Endothelial cell of umbilical vein (primary cell): ENCODE results near the gene LILRA1. TPM values are rescaled to one million over a fixed set of nuclear protein-coding genes. Genes with fewer than 3 reads are reported as not detected.
"Not testable (repeated sequence)": the region's sequence is repeated elsewhere in the genome, so short reads cannot be mapped to it uniquely, and the experiment has no call there.

Experiments
- Bru-seq: library from RNA; stranded (reverse); fragments of 400-500 nt; gene quantifications from one replicate; lab custom pipeline; 2021; lab: Mats Ljungman, UMichigan
- BruChase-seq, 2 experiments: library from RNA; stranded (reverse); fragments of 400-500 nt; gene quantifications; one replicate each; lab custom pipeline; 2021; lab: Mats Ljungman, UMichigan
- BruUV-seq: library from RNA; stranded (reverse); fragments of 400-500 nt; replicated peaks from 2 replicates; lab custom pipeline; 2021; lab: Mats Ljungman, UMichigan
- CTCF ChIA-PET: fragments of 300-600, 350-600 bp; sonication (Branson Sonifier 250); formaldehyde crosslinking; loops from one replicate; lab custom pipeline; 2021; ENCODE audit warnings: antibody characterized with exemption, inconsistent platforms; lab: Charles Lee
- POLR2A ChIA-PET: fragments of 300-600, 350-600 bp; sonication (Branson Sonifier 250); formaldehyde crosslinking; loops from one replicate; lab custom pipeline; 2021; ENCODE audit warnings: antibody characterized with exemption, inconsistent platforms; lab: Charles Lee
- DNase-seq: peaks from one replicate; pipeline ENCODE4 v3.0.0-alpha.2; 2011; ENCODE audit warnings: low read depth, low spot score
- FAIRE-seq: peaks from 2 replicates; lab custom pipeline; 2011; peaks lifted over from hg19 to GRCh38; lab: Jason Lieb, UNC
- H2AFZ ChIP-seq: 2 replicates; pipeline ENCODE4 v1.6.0; 2012; ENCODE audit warnings: low read depth, low read length, control low read depth, inconsistent platforms
- H3K27ac ChIP-seq: 2 replicates; pipeline ENCODE4 v1.5.1; 2011; ENCODE audit warnings: low read depth, mild to moderate bottlenecking, control low read depth, low read length, moderate library complexity; ENCODE audit not compliant: insufficient read depth
- H3K27me3 ChIP-seq, 2 experiments: 2 replicates each; pipeline versions ENCODE4 v1.6.0 to v1.6.1; 2011; ENCODE audit warnings: low read length in 2 of 2, mixed read lengths in 1 of 2; ENCODE audit not compliant: control insufficient read depth in 2 of 2, insufficient read depth in 2 of 2
- H3K36me3 ChIP-seq, 2 experiments: 2 replicates in 1 of 2; 3 replicates in 1 of 2; pipeline ENCODE4 v1.5.1; 2011; ENCODE audit warnings: low read length in 2 of 2, mild to moderate bottlenecking in 1 of 2, moderate library complexity in 1 of 2; ENCODE audit not compliant: control insufficient read depth in 2 of 2, insufficient read depth in 2 of 2; ENCODE audit errors: extremely low read depth in 1 of 2
- H3K4me1 ChIP-seq: 3 replicates; pipeline ENCODE4 v1.5.1; 2011; ENCODE audit warnings: mild to moderate bottlenecking, low read length; ENCODE audit not compliant: control insufficient read depth, insufficient read depth; ENCODE audit errors: extremely low read depth
- H3K4me2 ChIP-seq: 2 replicates; pipeline ENCODE4 v1.6.1; 2011; ENCODE audit warnings: low read length, control low read depth, mixed read lengths; ENCODE audit not compliant: insufficient read depth
- H3K4me3 ChIP-seq, 3 experiments: fragments of 200-600 bp in 1 of 3; sonication (generic), shearing (Covaris generic) in 1 of 3; replicated peaks in 1 of 3; 2 replicates each; pipeline ENCODE4 v1.5.1; 2011 to 2016; ENCODE audit warnings: control low read depth in 3 of 3, low read length in 3 of 3, mild to moderate bottlenecking in 2 of 3, inconsistent platforms in 1 of 3, low read depth in 1 of 3, moderate library complexity in 1 of 3; ENCODE audit not compliant: insufficient read depth in 1 of 3
- H3K79me2 ChIP-seq: 2 replicates; pipeline ENCODE4 v1.6.0; 2012; ENCODE audit warnings: low read length, inconsistent platforms; ENCODE audit not compliant: control insufficient read depth, insufficient read depth
- H3K9ac ChIP-seq: replicated peaks from 2 replicates; pipeline ENCODE3; 2011; ENCODE audit warnings: low read length, control low read depth; ENCODE audit not compliant: insufficient read depth; ENCODE audit errors: extremely low read depth
- H3K9me1 ChIP-seq: replicated peaks from 3 replicates; pipeline ENCODE4 v1.6.0; 2011; ENCODE audit warnings: mild to moderate bottlenecking, low read length; ENCODE audit not compliant: control insufficient read depth, insufficient read depth; ENCODE audit errors: extremely low read depth
- H3K9me3 ChIP-seq: replicated peaks from 2 replicates; pipeline ENCODE4 v1.5.1; 2012; ENCODE audit warnings: low read length, inconsistent platforms; ENCODE audit not compliant: control insufficient read depth, insufficient read depth
- H4K20me1 ChIP-seq: replicated peaks from 2 replicates; pipeline ENCODE3; 2011; ENCODE audit warnings: mild to moderate bottlenecking, low read length; ENCODE audit not compliant: control insufficient read depth, insufficient read depth; ENCODE audit errors: extremely low read depth
- CTCF ChIP-seq, 2 donors: IDR thresholded peaks; 1 replicate in 1 of 2; 2 replicates in 1 of 2; pipeline ENCODE4 v1.5.1; 2011; ENCODE audit warnings: low read length in 2 of 2, mild to moderate bottlenecking in 2 of 2, moderate library complexity in 2 of 2, control low read depth in 1 of 2, inconsistent platforms in 1 of 2, low read depth in 1 of 2; ENCODE audit not compliant: insufficient read depth in 1 of 2; ENCODE audit errors: extremely low read depth in 1 of 2
- EZH2 ChIP-seq: IDR thresholded peaks from 2 replicates; pipeline ENCODE4 v1.6.1; 2012; ENCODE audit warnings: borderline replicate concordance, low read depth, mild to moderate bottlenecking, moderate library complexity, low read length, inconsistent platforms; ENCODE audit not compliant: severe bottlenecking
- FOS ChIP-seq: IDR thresholded peaks from 2 replicates; pipeline ENCODE4 v1.6.1; 2011; ENCODE audit warnings: mild to moderate bottlenecking, low read length, moderate library complexity, borderline replicate concordance; ENCODE audit not compliant: insufficient read depth
- GATA2 ChIP-seq: IDR thresholded peaks from 2 replicates; pipeline ENCODE4 v1.7.0; 2011; ENCODE audit warnings: low read depth, mild to moderate bottlenecking, moderate library complexity, mixed read lengths, low read length; ENCODE audit not compliant: insufficient read length, insufficient read depth
- JUN ChIP-seq: IDR thresholded peaks from 2 replicates; pipeline ENCODE4 v1.6.1; 2011; ENCODE audit warnings: borderline replicate concordance, low read depth; ENCODE audit not compliant: insufficient read length, insufficient read depth
- MAX ChIP-seq: IDR thresholded peaks from 2 replicates; pipeline ENCODE4 v1.6.1; 2011; ENCODE audit not compliant: insufficient read depth, insufficient read length
- MYC ChIP-seq: IDR thresholded peaks from one replicate; pipeline ENCODE4 v1.6.1; 2011; ENCODE audit warnings: mild to moderate bottlenecking, low read depth, low read length
- POLR2A ChIP-seq: IDR thresholded peaks from 2 replicates; pipeline ENCODE4 v1.6.1; 2012; ENCODE audit warnings: low read depth, mild to moderate bottlenecking, control low read depth, low read length
- POLR2AphosphoS5 ChIP-seq: IDR thresholded peaks from 2 replicates; pipeline ENCODE4 v1.6.1; 2012; ENCODE audit warnings: low read depth, mild to moderate bottlenecking, control low read depth, low read length, moderate library complexity; ENCODE audit not compliant: insufficient read depth
- dilution Hi-C: fragments of 300-500 bp; cut with MboI; formaldehyde crosslinking; loops from one replicate; pipeline ENCODE4 v1.15.0; 2019; ENCODE audit warnings: low sequenced_read_pairs; ENCODE audit not compliant: extremely low pct_ligation_motif_present
- intact Hi-C: fragments of 100-400 bp; cut with micrococcal nuclease; formaldehyde crosslinking; loops from one replicate; pipeline ENCODE4 v1.10.0; 2022
- long read RNA-seq: library from polyadenylated mRNA; stranded (forward); transcript quantifications from one replicate; pipeline ENCODE4 v2.0.0, GENCODE V29; 2021
- polyA minus RNA-seq, 3 experiments: library from RNA; depleted of rRNA, polyadenylated mRNA; stranded (reverse); fragments of >200 nt; gene quantifications; 1 replicate in 1 of 3; 2 replicates in 2 of 3; pipeline ENCODE4 v1.2.3, GENCODE V29; 2011
- polyA plus RNA-seq, 4 experiments: library from polyadenylated mRNA; depleted of rRNA in 3 of 4; stranded (reverse) in 3 of 4; unstranded in 1 of 4; fragments of >200 nt; gene quantifications; 2 replicates each; pipeline versions ENCODE4 v1.2.1 to v1.2.3, GENCODE V29; 2011 to 2012; ENCODE audit warnings: missing spikeins in 1 of 4
- total RNA-seq: library from RNA; stranded (reverse); gene quantifications from 2 replicates; pipeline ENCODE4 v1.2.3, GENCODE V29; 2021

Gene LILRA1
- total RNA-seq (not detected in 2 replicates), polyA plus RNA-seq (not detected in 2 replicates), polyA minus RNA-seq (not detected in 2 replicates), Bru-seq, nascent RNA (not detected), BruChase-seq, experiment 1, labeled RNA remaining after a 6-hour chase (not detected), BruChase-seq, experiment 2, labeled RNA remaining after a 2-hour chase (not detected)
- polyA plus RNA-seq (2011; cell fraction: cytosol; rRNA removed): not detected in 2 replicates
- not detected in 2 replicates for polyA plus RNA-seq (2011; cell fraction: nucleus; rRNA removed)
- polyA plus RNA-seq (2012): not detected in 2 replicates
- polyA minus RNA-seq (2011; cell fraction: cytosol; rRNA and poly(A)+ RNA removed): not detected
- not detected in 2 replicates for polyA minus RNA-seq (2011; cell fraction: nucleus; rRNA and poly(A)+ RNA removed)
- long read RNA-seq: 0 reads

- CTCF ChIA-PET, H2AFZ ChIP-seq, POLR2A ChIA-PET, H3K4me1 ChIP-seq, H3K79me2 ChIP-seq, intact Hi-C loops, H3K27ac ChIP-seq, H3K9ac ChIP-seq, H3K36me3 ChIP-seq, H3K9me1 ChIP-seq, H3K4me2 ChIP-seq, BruUV-seq, H3K27me3 ChIP-seq, H3K4me3 ChIP-seq, H4K20me1 ChIP-seq, FAIRE-seq, dilution Hi-C loops, H3K9me3 ChIP-seq, DNase-seq: not testable (repeated sequence)
Observed at GRCh38 chr19:54593445-54593844, at the start of gene LILRA1. LILRA1 (plus strand) TSS chr19:54593632; CDS start chr19:54594245, 613 bp downstream.

- POLR2A ChIA-PET: no interaction called here
- Histone ChIP-seq H4K20me1 (no peaks in the 10 kb centered on the region), H3K9me3 (peaks cover 2% of the 10 kb centered on the region), H3K4me3 (no peak overlapping the region), H3K79me2 (no peaks in the 10 kb centered on the region), H3K4me2 (no peak overlapping the region), H2AFZ (no peak overlapping the region), H3K27ac (no peak overlapping the region), H3K9ac (no peak overlapping the region), H3K4me1 (no peaks in the 10 kb centered on the region), H3K36me3 (no peaks in the 10 kb centered on the region), H3K9me1 (no peaks in the 10 kb centered on the region), H3K27me3 (no peaks in the 10 kb centered on the region)
- BruUV-seq: no TSS peak
- FAIRE-seq: no peak
- DNase-seq: no peak
- dilution Hi-C loops: no loop called here
- CTCF ChIA-PET: no interaction called here
- intact Hi-C loops: no loop called here
- TF ChIP-seq POLR2A (no peak), POLR2AphosphoS5 (no peak), JUN (no peak), GATA2 (no peak), FOS (no peak), MYC (no peak), CTCF (IDR thresholded peaks at IDR 0.05; ENCODE audit: extremely low read depth in 1 of 2, insufficient read depth in 1 of 2, low read depth in 1 of 2, low read length in 2 of 2) (no peak), EZH2 (no peak), MAX (no peak)
Observed at GRCh38 chr19:54548806-54549205, 44.6 kb upstream of the LILRA1 start.
